K562 (cell line): ENCODE measurements around the gene L3MBTL3. TPM values are rescaled to one million over a fixed set of nuclear protein-coding genes. Genes with fewer than 3 reads are reported as not detected.

Experiments
- ATAC-seq: fragments of 200-7000 bp; cut with Tn5 transposase; 3 replicates; pipeline ENCODE4 v1.9.1; 2020; ENCODE audit warnings: moderate library complexity
- BruUV-seq: library from RNA; stranded (reverse); fragments of 400-500 nt; replicated peaks from 2 replicates; lab custom pipeline; 2021; lab: Mats Ljungman, UMichigan
- CTCF ChIA-PET: fragments of 300-600 bp; formaldehyde crosslinking; extraction: SDS; loops from one replicate; lab custom pipeline; 2021; ENCODE audit warnings: low intra/inter-chr PET ratio; lab: Yijun Ruan, JAX
- POLR2A ChIA-PET: fragments of 300-600, 350-650 bp; sonication (Branson Sonifier 250); formaldehyde crosslinking; extraction: SDS; loops from one replicate; lab custom pipeline; 2021; ENCODE audit warnings: antibody characterized with exemption, inconsistent platforms; lab: Yijun Ruan, JAX
- DNase-seq, 4 experiments: peaks; one replicate each; pipeline versions ENCODE4 v3.0.0 to v3.0.0-alpha.2; 2011 to 2018; ENCODE audit warnings: low spot score in 3 of 4, mixed read lengths in 3 of 4; ENCODE audit errors: extremely low read depth in 1 of 4
- FAIRE-seq: peaks from 2 replicates; lab custom pipeline; 2011; peaks lifted over from hg19 to GRCh38; lab: Jason Lieb, UNC
- H2AFZ ChIP-seq: 2 replicates; pipeline ENCODE4 v1.6.0; 2011; ENCODE audit warnings: low read depth, low read length, control low read depth, inconsistent platforms
- H3K27ac ChIP-seq: fragments of 200-600 bp; 3 replicates; pipeline ENCODE4 v1.8.0; 2011; ENCODE audit warnings: low read depth, mild to moderate bottlenecking, control low read depth, inconsistent platforms, low read length, moderate library complexity, mixed read lengths; ENCODE audit errors: extremely low read depth
- H3K27me3 ChIP-seq, 2 experiments: fragments of 300-600 bp in 1 of 2; 2 replicates in 1 of 2; 3 replicates in 1 of 2; pipeline versions ENCODE4 v1.6.0 to v1.8.0; 2011; ENCODE audit warnings: inconsistent platforms in 2 of 2, low read length in 2 of 2, mild to moderate bottlenecking in 1 of 2, mixed read lengths in 1 of 2, moderate library complexity in 1 of 2; ENCODE audit not compliant: control insufficient read depth in 2 of 2, insufficient read depth in 2 of 2
- H3K36me3 ChIP-seq: fragments of 300-600 bp; 3 replicates; pipeline ENCODE4 v1.8.0; 2011; ENCODE audit warnings: mild to moderate bottlenecking, low read length, inconsistent platforms; ENCODE audit not compliant: control insufficient read depth, insufficient read depth
- H3K4me1 ChIP-seq, 2 experiments: fragments of 200-600 bp in 1 of 2; replicated peaks in 1 of 2; 2 replicates in 1 of 2; 3 replicates in 1 of 2; pipeline versions ENCODE4 v1.5.1 to v1.8.0; 2011; ENCODE audit warnings: inconsistent platforms in 2 of 2, low read length in 2 of 2, mild to moderate bottlenecking in 1 of 2, mixed read lengths in 1 of 2, moderate library complexity in 1 of 2; ENCODE audit not compliant: control insufficient read depth in 2 of 2, insufficient read depth in 2 of 2
- H3K4me2 ChIP-seq: 2 replicates; pipeline ENCODE4 v1.6.1; 2011; ENCODE audit warnings: low read length, control low read depth, inconsistent platforms, mixed read lengths; ENCODE audit not compliant: insufficient read depth
- H3K4me3 ChIP-seq: fragments of 200-600 bp; sonication (generic), shearing (Covaris generic); 2 replicates; pipeline ENCODE4 v1.5.1; 2016; ENCODE audit warnings: control low read depth, inconsistent platforms
- H3K79me2 ChIP-seq: fragments of 200-600 bp; 3 replicates; pipeline ENCODE4 v1.8.0; 2011; ENCODE audit warnings: low read length, inconsistent platforms; ENCODE audit not compliant: control insufficient read depth, insufficient read depth
- H3K9ac ChIP-seq, 2 experiments: 2 replicates each; pipeline versions ENCODE4 v1.6.0 to v1.6.1; 2011; ENCODE audit warnings: low read depth in 2 of 2, low read length in 2 of 2, control low read depth in 1 of 2, inconsistent platforms in 1 of 2, mild to moderate bottlenecking in 1 of 2, mixed read lengths in 1 of 2; ENCODE audit not compliant: insufficient read depth in 1 of 2
- H3K9me1 ChIP-seq: one replicate; pipeline ENCODE4 v1.6.0; 2011; ENCODE audit warnings: inconsistent platforms, mild to moderate bottlenecking, low read length, moderate library complexity; ENCODE audit not compliant: control insufficient read depth, insufficient read depth
- H3K9me3 ChIP-seq: replicated peaks from 2 replicates; pipeline ENCODE4 v1.5.1; 2011; ENCODE audit warnings: low read depth, low read length, inconsistent platforms; ENCODE audit not compliant: control insufficient read depth, insufficient read depth
- H4K20me1 ChIP-seq: replicated peaks from 2 replicates; pipeline ENCODE4 v1.6.1; 2011; ENCODE audit warnings: low read length, inconsistent platforms, mixed read lengths; ENCODE audit not compliant: control insufficient read depth, insufficient read depth
- DACH1 ChIP-seq: fragments of 450-650 bp; IDR thresholded peaks from 2 replicates; pipeline ENCODE4 v1.6.1; 2018; ENCODE audit not compliant: partially characterized antibody
- ELF2 ChIP-seq: fragments of 250-450 bp; sonication (Bioruptor Pico); IDR thresholded peaks from 2 replicates; pipeline ENCODE4 v1.5.0; 2021; ENCODE audit warnings: mild to moderate bottlenecking
- ETV6 ChIP-seq, 3 experiments: fragments of 150-350 bp in 1 of 3; sonication (generic) in 1 of 3; formaldehyde crosslinking in 1 of 3; IDR thresholded peaks; 2 replicates each; pipeline versions ENCODE4 v1.6.1 to v1.8.0; 2014 to 2022; ENCODE audit warnings: borderline replicate concordance in 2 of 3, low read depth in 2 of 3, antibody characterized with exemption in 1 of 3, low read length in 1 of 3, mild to moderate bottlenecking in 1 of 3, missing genetic modification reagents in 1 of 3
- FOXK2 ChIP-seq, 2 experiments: fragments of 450-650 bp; IDR thresholded peaks in 1 of 2; conservative IDR thresholded peaks in 1 of 2; 2 replicates each; pipeline ENCODE4 v1.6.1; 2016; ENCODE audit warnings: low read depth in 2 of 2, mild to moderate bottlenecking in 1 of 2
- HDAC6 ChIP-seq: IDR thresholded peaks from 2 replicates; pipeline ENCODE4 v1.6.1; 2012; ENCODE audit warnings: low read depth, mild to moderate bottlenecking, control low read depth, inconsistent platforms, low read length, moderate library complexity
- NR2C1 ChIP-seq, 2 experiments: fragments of 450-650 bp; IDR thresholded peaks; 2 replicates each; pipeline ENCODE4 v1.6.1; 2017; ENCODE audit warnings: mild to moderate bottlenecking in 2 of 2, antibody characterized with exemption in 1 of 2, inconsistent platforms in 1 of 2, missing compliant biosample characterization in 1 of 2, missing genetic modification characterization in 1 of 2
- SREBF1 ChIP-seq: fragments of 150-350 bp; IDR thresholded peaks from 2 replicates; pipeline ENCODE4 v1.6.1; 2014; ENCODE audit warnings: antibody characterized with exemption, low read depth, low read length, borderline replicate concordance
- XRCC5 ChIP-seq: fragments of 200-400 bp; formaldehyde crosslinking; IDR thresholded peaks from 2 replicates; pipeline ENCODE4 v1.6.1; 2017; ENCODE audit warnings: low read depth, mild to moderate bottlenecking, low read length
- WGBS: fragments of 100-300 bp; shearing (Covaris generic); methylation state at CpG from one replicate; pipeline ENCODE4 v1.1.6; 2016; ENCODE audit warnings: low coverage, mixed read lengths; ENCODE audit not compliant: insufficient coverage; ENCODE audit errors: missing lambda C conversion rate; 5-methylcytosine and 5-hydroxymethylcytosine counted together
- in situ Hi-C: fragments of 300-500 bp; cut with MboI; formaldehyde crosslinking; loops from 4 replicates; pipeline ENCODE4 v1.15.0; 2018; ENCODE audit warnings: inconsistent platforms, mixed read lengths
- intact Hi-C: fragments of 100-400 bp; cut with micrococcal nuclease; formaldehyde crosslinking; loops from 2 replicates; pipeline ENCODE4 v1.14.2; 2022
- polyA plus RNA-seq, 8 experiments: library from polyadenylated mRNA; depleted of rRNA in 4 of 8; stranded (reverse) in 5 of 8; unstranded in 3 of 8; fragments of >200 nt; fragmentation: Nextera tagmentation in 2 of 8; fragmentation: Illumina TruSeq in 1 of 8; extraction: Ambion mirVana in 2 of 8; extraction: Trizol in 1 of 8; gene quantifications; 2 replicates each; pipeline versions ENCODE4 v1.2.1 to v1.2.3, GENCODE V29; 2011 to 2014; ENCODE audit warnings: inconsistent platforms in 1 of 8, missing spikeins in 1 of 8
- total RNA-seq, 7 experiments: library from RNA; depleted of rRNA in 6 of 7; stranded (reverse); fragments of >200 nt in 6 of 7; fragmentation: Illumina TruSeq in 2 of 7; extraction: Trizol in 2 of 7; gene quantifications; 2 replicates each; pipeline versions ENCODE4 v1.2.1 to v1.2.3, GENCODE V29; 2011 to 2021; ENCODE audit warnings: low replicate concordance in 1 of 7
- TF ChIP-seq, protein P1 (sequence below): sonication (generic); formaldehyde crosslinking; IDR thresholded peaks from 2 replicates; pipeline ENCODE4 v1.8.0; 2022; ENCODE audit warnings: mild to moderate bottlenecking, missing genetic modification reagents
- TF ChIP-seq, protein P2 (sequence below): sonication (generic); formaldehyde crosslinking; IDR thresholded peaks from 2 replicates; pipeline ENCODE4 v1.8.0; 2022; ENCODE audit warnings: missing genetic modification reagents, mild to moderate bottlenecking, moderate library complexity, borderline replicate concordance

The L3MBTL3 gene
- total and polyA plus RNA-seq, 9 of the 15 experiments (the other 6 are each of a cell fraction or from before 2014, with no cell fraction given), result 0.83 to 6.9 (median 5.4) TPM

DNA sequence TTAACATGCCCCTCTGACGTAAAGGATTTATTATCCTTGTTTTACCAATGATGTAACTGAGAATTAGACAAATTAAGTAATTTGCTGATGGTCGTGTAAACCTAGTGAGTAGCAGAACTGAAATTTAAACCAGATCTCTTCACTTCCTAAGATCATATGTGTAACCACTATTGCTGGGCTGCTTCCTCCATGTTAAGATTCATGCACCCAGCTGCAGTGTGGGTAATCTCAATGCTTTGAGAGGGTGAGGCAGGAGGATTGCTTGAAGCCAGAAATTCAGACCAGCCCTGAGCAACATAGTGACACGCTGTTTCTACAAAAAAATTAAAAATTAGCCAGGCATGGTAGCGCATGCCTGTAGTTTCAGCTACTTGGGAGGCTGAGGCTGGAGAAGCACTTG, 97.9 kb downstream of the L3MBTL3 start:
- Histone ChIP-seq H3K4me3 (no peak overlapping the region), H3K79me2 (no peaks in the 10 kb centered on the region), H3K9me1 (no peaks in the 10 kb centered on the region), H3K9ac (no peak overlapping the region), H3K4me1 (no peaks in the 10 kb centered on the region), H3K27ac (no peak overlapping the region), H3K9me3 (no peaks in the 10 kb centered on the region), H3K4me2 (no peak overlapping the region), H3K27me3 (no peaks in the 10 kb centered on the region), H3K36me3 (no peaks in the 10 kb centered on the region), H4K20me1 (no peaks in the 10 kb centered on the region), H2AFZ (no peak overlapping the region)
- FAIRE-seq (no peak), DNase-seq (no peak), ATAC-seq (no peak)
- BruUV-seq, result no TSS peak
- POLR2A ChIA-PET, result no interaction called here
- WGBS, result 49% methylated on average over 4 of the region's 4 CpGs
- CTCF ChIA-PET, result no interaction called here
- in situ Hi-C loops, result no loop called here
- intact Hi-C loops, result no loop called here
- TF ChIP-seq NR2C1 (IDR thresholded peaks at IDR 0.05) (no peak), NR2C1 (tag; IDR thresholded peaks at IDR 0.05) (no peak), SREBF1 (no peak), DACH1 (no peak), XRCC5 (no peak), ELF2 (CRISPR knock-in tag) (no peak), HDAC6 (no peak), ETV6 (IDR thresholded peaks at IDR 0.05; ENCODE audit: borderline replicate concordance in 1 of 2, low read depth in 2 of 2, low read length in 1 of 2) (no peak), ETV6 (CRISPR knock-in tag; IDR thresholded peaks at IDR 0.05; ENCODE audit: borderline replicate concordance) (no peak), FOXK2 (conservative IDR thresholded peaks at IDR 0.05 in 1 of 2, IDR thresholded peaks at IDR 0.05 in 1 of 2; ENCODE audit: low read depth in 2 of 2) (no peak)
- TF ChIP-seq, protein P1, sequence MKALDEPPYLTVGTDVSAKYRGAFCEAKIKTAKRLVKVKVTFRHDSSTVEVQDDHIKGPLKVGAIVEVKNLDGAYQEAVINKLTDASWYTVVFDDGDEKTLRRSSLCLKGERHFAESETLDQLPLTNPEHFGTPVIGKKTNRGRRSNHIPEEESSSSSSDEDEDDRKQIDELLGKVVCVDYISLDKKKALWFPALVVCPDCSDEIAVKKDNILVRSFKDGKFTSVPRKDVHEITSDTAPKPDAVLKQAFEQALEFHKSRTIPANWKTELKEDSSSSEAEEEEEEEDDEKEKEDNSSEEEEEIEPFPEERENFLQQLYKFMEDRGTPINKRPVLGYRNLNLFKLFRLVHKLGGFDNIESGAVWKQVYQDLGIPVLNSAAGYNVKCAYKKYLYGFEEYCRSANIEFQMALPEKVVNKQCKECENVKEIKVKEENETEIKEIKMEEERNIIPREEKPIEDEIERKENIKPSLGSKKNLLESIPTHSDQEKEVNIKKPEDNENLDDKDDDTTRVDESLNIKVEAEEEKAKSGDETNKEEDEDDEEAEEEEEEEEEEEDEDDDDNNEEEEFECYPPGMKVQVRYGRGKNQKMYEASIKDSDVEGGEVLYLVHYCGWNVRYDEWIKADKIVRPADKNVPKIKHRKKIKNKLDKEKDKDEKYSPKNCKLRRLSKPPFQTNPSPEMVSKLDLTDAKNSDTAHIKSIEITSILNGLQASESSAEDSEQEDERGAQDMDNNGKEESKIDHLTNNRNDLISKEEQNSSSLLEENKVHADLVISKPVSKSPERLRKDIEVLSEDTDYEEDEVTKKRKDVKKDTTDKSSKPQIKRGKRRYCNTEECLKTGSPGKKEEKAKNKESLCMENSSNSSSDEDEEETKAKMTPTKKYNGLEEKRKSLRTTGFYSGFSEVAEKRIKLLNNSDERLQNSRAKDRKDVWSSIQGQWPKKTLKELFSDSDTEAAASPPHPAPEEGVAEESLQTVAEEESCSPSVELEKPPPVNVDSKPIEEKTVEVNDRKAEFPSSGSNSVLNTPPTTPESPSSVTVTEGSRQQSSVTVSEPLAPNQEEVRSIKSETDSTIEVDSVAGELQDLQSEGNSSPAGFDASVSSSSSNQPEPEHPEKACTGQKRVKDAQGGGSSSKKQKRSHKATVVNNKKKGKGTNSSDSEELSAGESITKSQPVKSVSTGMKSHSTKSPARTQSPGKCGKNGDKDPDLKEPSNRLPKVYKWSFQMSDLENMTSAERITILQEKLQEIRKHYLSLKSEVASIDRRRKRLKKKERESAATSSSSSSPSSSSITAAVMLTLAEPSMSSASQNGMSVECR (CRISPR knock-in tag), result no peak
- TF ChIP-seq, protein P2, sequence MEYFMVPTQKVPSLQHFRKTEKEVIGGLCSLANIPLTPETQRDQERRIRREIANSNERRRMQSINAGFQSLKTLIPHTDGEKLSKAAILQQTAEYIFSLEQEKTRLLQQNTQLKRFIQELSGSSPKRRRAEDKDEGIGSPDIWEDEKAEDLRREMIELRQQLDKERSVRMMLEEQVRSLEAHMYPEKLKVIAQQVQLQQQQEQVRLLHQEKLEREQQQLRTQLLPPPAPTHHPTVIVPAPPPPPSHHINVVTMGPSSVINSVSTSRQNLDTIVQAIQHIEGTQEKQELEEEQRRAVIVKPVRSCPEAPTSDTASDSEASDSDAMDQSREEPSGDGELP (CRISPR knock-in tag), result no peak
